ENCODE data around the gene TMEM145.

Gene TMEM145

DNA sequence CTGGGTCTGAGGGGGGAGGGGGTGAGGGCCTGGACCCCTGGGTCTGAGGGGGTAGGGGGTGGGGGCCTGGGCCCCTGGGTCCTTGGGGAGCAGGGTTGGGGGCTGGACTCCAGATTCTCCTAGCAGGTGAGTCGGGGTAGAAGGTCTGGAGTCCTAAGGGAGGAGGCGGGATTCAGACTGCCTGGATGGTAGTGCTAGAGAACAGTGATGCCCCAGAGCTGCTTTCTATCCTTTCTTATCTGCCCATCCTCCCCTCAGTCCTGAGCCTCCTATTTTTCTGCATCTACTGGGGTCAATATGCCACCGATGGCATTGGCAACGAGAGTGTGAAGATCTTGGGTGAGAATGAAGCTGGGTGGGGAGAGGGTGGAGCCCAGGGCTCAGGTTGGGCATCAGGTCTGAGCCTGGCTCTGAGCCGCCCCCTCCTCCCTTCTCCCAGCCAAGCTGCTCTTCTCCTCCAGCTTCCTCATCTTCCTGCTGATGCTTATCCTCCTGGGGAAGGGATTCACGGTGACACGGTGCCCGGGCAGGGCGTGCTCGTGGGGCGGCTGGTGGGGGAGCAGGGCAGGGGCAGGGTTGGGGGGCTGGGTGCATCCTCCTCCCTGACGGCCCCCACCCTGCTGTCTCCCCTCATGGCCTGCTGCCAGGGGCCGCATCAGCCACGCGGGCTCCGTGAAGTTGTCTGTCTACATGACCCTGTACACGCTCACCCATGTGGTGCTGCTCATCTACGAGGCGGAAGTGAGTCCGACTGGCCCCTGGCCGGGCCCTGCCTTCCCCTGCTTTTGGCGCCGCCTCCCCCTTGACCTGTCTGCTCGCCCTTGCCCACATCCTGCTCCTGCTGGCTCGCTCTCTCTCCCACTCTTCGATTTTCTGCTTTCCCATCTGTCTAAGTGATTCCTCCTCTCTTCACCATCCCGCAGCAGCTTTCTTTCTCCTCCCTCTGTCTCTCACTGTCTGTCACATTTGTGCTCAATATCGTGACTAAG lies 3.4 kb downstream of the TMEM145 start:
- H3K4me3 ChIP-seq (ENCODE audit: low read depth, low read length), result no peak overlapping the region
- DNase-seq (ENCODE audit: low read depth, low spot score), result no peak
- TF ChIP-seq, protein P1, sequence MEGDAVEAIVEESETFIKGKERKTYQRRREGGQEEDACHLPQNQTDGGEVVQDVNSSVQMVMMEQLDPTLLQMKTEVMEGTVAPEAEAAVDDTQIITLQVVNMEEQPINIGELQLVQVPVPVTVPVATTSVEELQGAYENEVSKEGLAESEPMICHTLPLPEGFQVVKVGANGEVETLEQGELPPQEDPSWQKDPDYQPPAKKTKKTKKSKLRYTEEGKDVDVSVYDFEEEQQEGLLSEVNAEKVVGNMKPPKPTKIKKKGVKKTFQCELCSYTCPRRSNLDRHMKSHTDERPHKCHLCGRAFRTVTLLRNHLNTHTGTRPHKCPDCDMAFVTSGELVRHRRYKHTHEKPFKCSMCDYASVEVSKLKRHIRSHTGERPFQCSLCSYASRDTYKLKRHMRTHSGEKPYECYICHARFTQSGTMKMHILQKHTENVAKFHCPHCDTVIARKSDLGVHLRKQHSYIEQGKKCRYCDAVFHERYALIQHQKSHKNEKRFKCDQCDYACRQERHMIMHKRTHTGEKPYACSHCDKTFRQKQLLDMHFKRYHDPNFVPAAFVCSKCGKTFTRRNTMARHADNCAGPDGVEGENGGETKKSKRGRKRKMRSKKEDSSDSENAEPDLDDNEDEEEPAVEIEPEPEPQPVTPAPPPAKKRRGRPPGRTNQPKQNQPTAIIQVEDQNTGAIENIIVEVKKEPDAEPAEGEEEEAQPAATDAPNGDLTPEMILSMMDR (IDR thresholded peaks at IDR 0.05; ENCODE audit: low read depth, low read length), result no peak
- in situ Hi-C loops (cut with HindIII; ENCODE audit: low sequenced_read_pairs), result no loop called here

- no peak for DNase-seq (ENCODE audit: low read depth, low spot score)
- in situ Hi-C loops (cut with HindIII; ENCODE audit: low sequenced_read_pairs), result no loop called here
- TF ChIP-seq, protein P1 (IDR thresholded peaks at IDR 0.05; ENCODE audit: low read depth, low read length), result no peak
- no peak overlapping the region for H3K4me3 ChIP-seq (ENCODE audit: low read depth, low read length)
Measured at GRCh38 chr19:42317535-42317934, 4.4 kb downstream of the TMEM145 start.

GRCh38 chr19:42322305-42322704 lies 9.2 kb downstream of the TMEM145 start:
- H3K4me3 ChIP-seq (ENCODE audit: low read depth, low read length), result no peak overlapping the region
- DNase-seq (ENCODE audit: low read depth, low spot score), result no peak
- in situ Hi-C loops (cut with HindIII; ENCODE audit: low sequenced_read_pairs), result no loop called here
- TF ChIP-seq, protein P1 (IDR thresholded peaks at IDR 0.05; ENCODE audit: low read depth, low read length), result no peak

DNA sequence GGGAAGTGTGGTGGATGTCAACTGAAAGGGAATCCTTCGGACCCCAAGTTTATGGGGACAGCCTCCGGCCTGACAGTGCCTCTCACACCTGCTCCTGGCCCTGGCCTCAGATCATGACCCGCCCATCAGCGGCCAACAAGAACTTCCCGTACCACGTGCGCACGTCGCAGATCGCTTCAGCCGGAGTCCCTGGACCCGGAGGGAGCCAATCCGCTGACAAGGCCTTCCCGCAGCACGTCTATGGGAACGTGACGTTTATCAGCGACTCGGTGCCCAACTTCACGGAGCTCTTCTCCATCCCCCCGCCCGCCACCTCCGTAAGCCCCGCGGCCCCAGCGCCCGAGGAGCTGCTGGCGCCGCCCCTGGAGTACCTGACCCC lies 10.4 kb downstream of the TMEM145 start:
- no peak overlapping the region for H3K4me3 ChIP-seq (ENCODE audit: low read depth, low read length)
- TF ChIP-seq, protein P1 (IDR thresholded peaks at IDR 0.05; ENCODE audit: low read depth, low read length), result no peak
- DNase-seq (ENCODE audit: low read depth, low spot score), result no peak
- in situ Hi-C loops (cut with HindIII; ENCODE audit: low sequenced_read_pairs), result no loop called here

DNA sequence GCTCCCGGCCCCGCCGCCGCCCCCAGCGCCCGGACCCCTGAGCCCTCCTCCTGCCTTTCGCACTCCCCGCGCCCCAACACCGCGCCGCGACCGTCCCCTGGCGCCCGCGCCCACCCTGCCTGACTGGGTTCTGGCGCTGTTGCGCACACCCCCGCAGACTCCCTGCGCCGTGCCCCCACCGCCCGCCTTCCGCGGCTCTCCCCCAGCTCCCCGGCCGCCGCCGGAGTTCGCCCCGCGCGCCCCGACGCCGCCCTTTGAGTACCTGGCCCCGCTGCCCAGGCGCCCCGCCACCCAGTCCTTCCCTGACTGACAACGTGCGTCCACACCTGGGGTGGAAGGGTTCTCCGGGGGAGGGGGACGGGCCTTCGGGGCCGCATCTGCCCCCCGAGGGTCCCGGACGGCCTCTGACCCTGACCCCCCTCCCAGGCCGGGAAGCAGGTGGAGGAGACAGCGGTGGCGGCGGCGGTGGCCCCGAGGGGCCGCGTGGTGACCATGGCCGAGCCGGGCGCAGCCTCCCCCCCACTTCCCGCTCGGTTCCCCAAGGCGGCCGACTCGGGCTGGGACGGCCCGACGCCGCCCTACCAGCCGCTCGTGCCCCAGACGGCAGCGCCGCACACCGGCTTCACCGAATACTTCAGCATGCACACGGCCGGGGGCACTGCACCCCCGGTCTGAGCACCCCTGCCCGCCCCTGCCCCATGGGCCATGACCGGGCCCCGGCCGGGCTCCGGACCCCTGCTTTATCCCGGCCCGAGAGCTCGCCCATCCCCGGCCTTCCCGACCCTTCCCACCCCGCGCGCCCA lies 10.9 kb downstream of the TMEM145 start:
- in situ Hi-C loops (cut with HindIII; ENCODE audit: low sequenced_read_pairs), result no loop called here
- TF ChIP-seq, protein P1 (IDR thresholded peaks at IDR 0.05; ENCODE audit: low read depth, low read length), result no peak
- H3K4me3 ChIP-seq (ENCODE audit: low read depth, low read length), result no peak overlapping the region
- no peak for DNase-seq (ENCODE audit: low read depth, low spot score)

DNA sequence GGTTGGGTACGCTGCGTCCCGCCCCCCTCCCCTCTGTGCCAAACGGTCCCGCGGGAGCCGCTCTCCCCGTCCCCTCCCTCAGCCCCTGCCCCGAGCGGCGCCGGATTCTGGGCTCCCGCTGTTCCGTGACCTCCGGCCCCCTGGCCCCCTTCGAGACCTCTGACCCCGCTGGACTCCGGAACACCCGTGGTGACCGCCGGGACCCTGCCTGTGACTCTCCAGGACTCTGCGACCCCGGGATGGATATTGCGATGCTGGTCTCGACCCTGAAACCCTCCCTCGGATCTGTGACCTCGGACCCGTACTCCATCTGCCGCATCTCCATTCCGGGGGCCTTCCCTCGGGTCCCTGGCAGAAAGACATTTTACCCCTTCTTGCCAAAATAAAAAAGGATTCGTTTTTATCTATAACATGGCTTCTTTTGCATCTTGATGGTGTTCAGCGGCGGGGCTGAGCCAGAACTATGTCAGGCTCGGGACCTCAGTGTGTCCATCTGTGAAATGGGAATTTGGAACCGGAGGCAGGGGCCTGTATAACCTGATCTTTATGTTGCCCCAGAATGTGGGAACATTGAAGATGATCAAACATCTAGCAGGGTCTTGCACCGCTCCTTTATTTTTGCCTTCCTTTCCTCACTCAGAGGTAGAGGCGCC lies 11.7 kb downstream of the TMEM145 start:
- TF ChIP-seq, protein P1 (IDR thresholded peaks at IDR 0.05; ENCODE audit: low read depth, low read length), result no peak
- no peak for DNase-seq (ENCODE audit: low read depth, low spot score)
- in situ Hi-C loops (cut with HindIII; ENCODE audit: low sequenced_read_pairs), result no loop called here
- H3K4me3 ChIP-seq (ENCODE audit: low read depth, low read length), result peak overlapping the region; percentile 1
